Activated CD4-positive, alpha-beta T cell treated with anti-CD3 and anti-CD28 coated beads for 36 hours (primary cell): ENCODE results near the gene HMGXB4. TPM values are rescaled to one million over a fixed set of nuclear protein-coding genes. Genes with fewer than 3 reads are reported as not detected.

Experiments
- ATAC-seq: fragments of 200-7000 bp; cut with Tn5 transposase; one replicate; pipeline ENCODE4 v1.10.0; 2021; ENCODE audit warnings: mild to moderate bottlenecking, moderate library complexity
- CTCF ChIA-PET: fragments of 350-600 bp; sonication (Branson Sonifier 250); formaldehyde crosslinking; loops from one replicate; lab custom pipeline; 2021; ENCODE audit warnings: antibody characterized with exemption; lab: Charles Lee
- POLR2A ChIA-PET: fragments of 350-600 bp; sonication (Branson Sonifier 250); formaldehyde crosslinking; loops from one replicate; lab custom pipeline; 2021; ENCODE audit warnings: antibody characterized with exemption, inconsistent platforms; lab: Charles Lee
- DNase-seq: peaks from one replicate; pipeline ENCODE4 v3.0.0-alpha.2; 2020
- H3K27ac Mint-ChIP-seq: one replicate; pipeline ENCODE4 v1.8.0; 2021; ENCODE audit warnings: mixed read lengths
- H3K27me3 Mint-ChIP-seq: one replicate; pipeline ENCODE4 v1.8.0; 2021; ENCODE audit warnings: mixed read lengths
- H3K36me3 Mint-ChIP-seq: one replicate; pipeline ENCODE4 v1.8.0; 2021; ENCODE audit warnings: low read depth, mixed read lengths
- H3K4me1 Mint-ChIP-seq: one replicate; pipeline ENCODE4 v1.8.0; 2021; ENCODE audit warnings: mixed read lengths
- H3K4me3 Mint-ChIP-seq: one replicate; pipeline ENCODE4 v1.8.0; 2021; ENCODE audit warnings: mild to moderate bottlenecking, moderate library complexity, mixed read lengths
- H3K9me3 Mint-ChIP-seq: one replicate; pipeline ENCODE4 v1.8.0; 2021; ENCODE audit warnings: low read depth, mixed read lengths
- intact Hi-C, 2 experiments: fragments of 100-400 bp; cut with DNase I in 1 of 2; cut with micrococcal nuclease in 1 of 2; formaldehyde crosslinking; loops; one replicate each; pipeline versions ENCODE4 v1.14.2 to v1.15.1; 2022 to 2024; cut with DNase I, micrococcal nuclease
- total RNA-seq, 2 experiments: library from RNA; stranded (reverse); gene quantifications; one replicate each; pipeline ENCODE4 v1.2.3, GENCODE V29; 2021

The HMGXB4 gene
- total RNA-seq, 2 experiments from 2014 or later, result 36.8 to 37.6 TPM

- Mint-ChIP-seq H3K4me1 (peaks cover 26% of the 10 kb centered on the region), H3K27me3 (no peaks in the 10 kb centered on the region), H3K36me3 (peaks cover 31% of the 10 kb centered on the region), H3K9me3 (no peaks in the 10 kb centered on the region), H3K27ac (peak overlapping the region; percentile 90), H3K4me3 (peak overlapping the region; percentile 91)
- ChIA-PET CTCF (interaction anchor here (0.9 to 1.1 kb wide), 4 partner anchors 11 to 122 kb away, joined by 3 to 4 read pairs (median 4); partner anchors contain the start of gene HMOX1), POLR2A (interaction anchor here (0.6 to 1.8 kb wide), 7 partner anchors 9 to 219 kb away, joined by 3 to 7 read pairs (median 5); partner anchors contain the start of gene TOM1)
- no peak for ATAC-seq
- DNase-seq, result peak; percentile 13
- intact Hi-C loops, result loop anchor here in 1 of 2 experiments (1.0 to 10.0 kb wide), 2 partner anchors 41 to 76 kb away; partner anchors contain the start of gene TOM1
Measured at GRCh38 chr22:35258191-35258988, 1.1 kb downstream of the HMGXB4 start.

GRCh38 chr22:35264986-35265385, 7.7 kb downstream of the HMGXB4 start:
- Mint-ChIP-seq H3K4me1 (peaks cover 10% of the 10 kb centered on the region), H3K27me3 (no peaks in the 10 kb centered on the region), H3K27ac (no peak overlapping the region), H3K36me3 (peaks cover 55% of the 10 kb centered on the region), H3K9me3 (no peaks in the 10 kb centered on the region), H3K4me3 (no peak overlapping the region)
- no peak for DNase-seq
- POLR2A ChIA-PET, result no interaction called here
- CTCF ChIA-PET, result interaction anchor here (1.5 kb wide), 1 partner anchor 33 kb away, joined by 4 read pairs; no protein-coding TSS in a partner anchor
- no peak for ATAC-seq
- intact Hi-C loops, result no loop called here

- H3K9me3 Mint-ChIP-seq, result no peaks in the 10 kb centered on the region
- H3K36me3 Mint-ChIP-seq, result peaks cover 58% of the 10 kb centered on the region
- H3K27ac Mint-ChIP-seq, result no peak overlapping the region
- CTCF ChIA-PET, result interaction anchor here (1.4 to 1.6 kb wide), 2 partner anchors 9 to 12 kb away, joined by 4 to 9 read pairs; no protein-coding TSS in a partner anchor
- H3K4me3 Mint-ChIP-seq, result no peak overlapping the region
- H3K4me1 Mint-ChIP-seq, result peaks cover 10% of the 10 kb centered on the region
- no peaks in the 10 kb centered on the region for H3K27me3 Mint-ChIP-seq
- no peak for DNase-seq
- intact Hi-C loops, result no loop called here
- POLR2A ChIA-PET, result interaction anchor here (0.6 kb wide), 1 partner anchor 107 kb away, joined by 3 read pairs; no protein-coding TSS in a partner anchor
- ATAC-seq, result no peak
Measured at GRCh38 chr22:35266277-35266676, 9.0 kb downstream of the HMGXB4 start.

- no peak overlapping the region for H3K27ac Mint-ChIP-seq
- peaks cover 54% of the 10 kb centered on the region for H3K36me3 Mint-ChIP-seq
- CTCF ChIA-PET, result interaction anchor here (1.0 to 1.1 kb wide), 2 partner anchors 11 to 19 kb away, joined by 3 read pairs; no protein-coding TSS in a partner anchor
- H3K27me3 Mint-ChIP-seq, result no peaks in the 10 kb centered on the region
- H3K9me3 Mint-ChIP-seq, result no peaks in the 10 kb centered on the region
- POLR2A ChIA-PET, result no interaction called here
- ATAC-seq, result no peak
- no peak for DNase-seq
- H3K4me3 Mint-ChIP-seq, result no peak overlapping the region
- intact Hi-C loops, result no loop called here
- peaks cover 34% of the 10 kb centered on the region for H3K4me1 Mint-ChIP-seq
Measured at GRCh38 chr22:35269630-35270029, 12.3 kb downstream of the HMGXB4 start.

GRCh38 chr22:35274154-35274871, 17.0 kb downstream of the HMGXB4 start:
- CTCF ChIA-PET, result interaction anchor here (1.4 to 2.2 kb wide), 2 partner anchors 8 to 13 kb away, joined by 4 to 9 read pairs; no protein-coding TSS in a partner anchor
- DNase-seq, result no peak
- peak; percentile 49 for ATAC-seq
- H3K4me1 Mint-ChIP-seq, result peaks cover 26% of the 10 kb centered on the region
- H3K36me3 Mint-ChIP-seq, result peaks cover 48% of the 10 kb centered on the region
- H3K27ac Mint-ChIP-seq, result peak overlapping the region; percentile 52
- H3K4me3 Mint-ChIP-seq, result no peak overlapping the region
- intact Hi-C loops, result no loop called here
- no peaks in the 10 kb centered on the region for H3K9me3 Mint-ChIP-seq
- H3K27me3 Mint-ChIP-seq, result no peaks in the 10 kb centered on the region
- POLR2A ChIA-PET, result no interaction called here

GRCh38 chr22:35275580-35275979, 18.3 kb downstream of the HMGXB4 start:
- intact Hi-C loops, result no loop called here
- CTCF ChIA-PET, result interaction anchor here (0.7 to 2.2 kb wide), 2 partner anchors 10 to 346 kb away, joined by 3 to 9 read pairs; no protein-coding TSS in a partner anchor
- POLR2A ChIA-PET, result interaction anchor here (0.7 kb wide), 1 partner anchor 631 kb away, joined by 3 read pairs; no protein-coding TSS in a partner anchor
- DNase-seq, result no peak
- peak; percentile 38 for ATAC-seq
- H3K9me3 Mint-ChIP-seq, result no peaks in the 10 kb centered on the region
- no peak overlapping the region for H3K4me3 Mint-ChIP-seq
- no peak overlapping the region for H3K27ac Mint-ChIP-seq
- peaks cover 28% of the 10 kb centered on the region for H3K4me1 Mint-ChIP-seq
- H3K27me3 Mint-ChIP-seq, result no peaks in the 10 kb centered on the region
- H3K36me3 Mint-ChIP-seq, result peaks cover 52% of the 10 kb centered on the region

GRCh38 chr22:35276019-35276418, 18.7 kb downstream of the HMGXB4 start:
- CTCF ChIA-PET, result interaction anchor here (2.2 kb wide), 1 partner anchor 10 kb away, joined by 9 read pairs; no protein-coding TSS in a partner anchor

GRCh38 chr22:35288116-35288515, 30.8 kb downstream of the HMGXB4 start:
- H3K36me3 Mint-ChIP-seq, result peaks cover 51% of the 10 kb centered on the region
- intact Hi-C loops, result no loop called here
- H3K4me3 Mint-ChIP-seq, result no peak overlapping the region
- DNase-seq, result peak; percentile 32
- H3K4me1 Mint-ChIP-seq, result peaks cover 2% of the 10 kb centered on the region
- ChIA-PET POLR2A (no interaction called here), CTCF (no interaction called here)
- no peaks in the 10 kb centered on the region for H3K9me3 Mint-ChIP-seq
- H3K27ac Mint-ChIP-seq, result no peak overlapping the region
- no peaks in the 10 kb centered on the region for H3K27me3 Mint-ChIP-seq
- ATAC-seq, result peak; percentile 74

More at GRCh38 chr22:35276019-35276418, 18.7 kb downstream of the HMGXB4 start:
- H3K4me3 Mint-ChIP-seq, result no peak overlapping the region
- H3K9me3 Mint-ChIP-seq, result no peaks in the 10 kb centered on the region
- intact Hi-C loops, result no loop called here
- peaks cover 53% of the 10 kb centered on the region for H3K36me3 Mint-ChIP-seq
- DNase-seq (no peak), ATAC-seq (peak; percentile 39)
- H3K27ac Mint-ChIP-seq, result no peak overlapping the region
- no peaks in the 10 kb centered on the region for H3K27me3 Mint-ChIP-seq
- peaks cover 28% of the 10 kb centered on the region for H3K4me1 Mint-ChIP-seq
- POLR2A ChIA-PET, result interaction anchor here (0.7 kb wide), 1 partner anchor 631 kb away, joined by 3 read pairs; no protein-coding TSS in a partner anchor

GRCh38 chr22:35292786-35293185, 35.5 kb downstream of the HMGXB4 start:
- CTCF ChIA-PET, result no interaction called here
- ATAC-seq (no peak), DNase-seq (no peak)
- no peaks in the 10 kb centered on the region for H3K27me3 Mint-ChIP-seq
- H3K9me3 Mint-ChIP-seq, result no peaks in the 10 kb centered on the region
- H3K4me1 Mint-ChIP-seq, result peaks cover 2% of the 10 kb centered on the region
- no peak overlapping the region for H3K4me3 Mint-ChIP-seq
- intact Hi-C loops, result loop anchor here in 1 of 2 experiments (10.0 kb wide), 1 partner anchor 1212 kb away; the partner anchor contains the start of gene FOXRED2
- peaks cover 38% of the 10 kb centered on the region for H3K36me3 Mint-ChIP-seq
- POLR2A ChIA-PET, result no interaction called here
- no peak overlapping the region for H3K27ac Mint-ChIP-seq

- Mint-ChIP-seq H3K4me3 (no peak overlapping the region), H3K36me3 (peaks cover 23% of the 10 kb centered on the region), H3K27me3 (no peaks in the 10 kb centered on the region), H3K9me3 (no peaks in the 10 kb centered on the region), H3K4me1 (peaks cover 13% of the 10 kb centered on the region), H3K27ac (no peak overlapping the region)
- DNase-seq (no peak), ATAC-seq (no peak)
- intact Hi-C loops, result loop anchor here (5.0 to 10.0 kb wide), 2 partner anchors 36 to 1209 kb away; partner anchors contain the start of gene FOXRED2 (in 1 of the 2)
- ChIA-PET POLR2A (no interaction called here), CTCF (no interaction called here)
Measured at GRCh38 chr22:35296051-35296450, 38.8 kb downstream of the HMGXB4 start.
